OCI-LY1 (cell line): Measurements from ENCODE around the gene TMEM151B.

Source experiments
- H2AFZ ChIP-seq: fragments of 200-600 bp; sonication (generic), shearing (Covaris generic); 2 replicates; pipeline ENCODE4 v1.6.0; 2014; ENCODE audit warnings: antibody characterized with exemption, mild to moderate bottlenecking, low read length
- H3F3A ChIP-seq: fragments of 200-600 bp; sonication (generic), shearing (Covaris generic); 2 replicates; pipeline ENCODE4 v1.6.0; 2014; ENCODE audit warnings: mild to moderate bottlenecking, antibody characterized with exemption, low read length, moderate library complexity; ENCODE audit not compliant: insufficient read depth
- H3K27ac ChIP-seq: fragments of 200-600 bp; sonication (generic); 2 replicates; pipeline ENCODE4 v1.5.1; 2014; ENCODE audit warnings: low read length, mixed run types, mild to moderate bottlenecking, low read depth; ENCODE audit not compliant: poor library complexity, severe bottlenecking
- H3K27me3 ChIP-seq: fragments of 200-600 bp; sonication (generic); 2 replicates; pipeline ENCODE4 v1.6.0; 2014; ENCODE audit warnings: antibody characterized with exemption, mild to moderate bottlenecking, low read length, moderate library complexity; ENCODE audit not compliant: insufficient read depth
- H3K36me3 ChIP-seq: fragments of 200-600 bp; sonication (generic); 2 replicates; pipeline ENCODE4 v1.6.1; 2014; ENCODE audit warnings: mild to moderate bottlenecking, antibody characterized with exemption, low read length, moderate library complexity, mixed read lengths; ENCODE audit not compliant: insufficient read depth
- H3K4me1 ChIP-seq: fragments of 200-600 bp; sonication (generic); 2 replicates; pipeline ENCODE4 v1.5.1; 2014; ENCODE audit warnings: mild to moderate bottlenecking, low read length, moderate library complexity; ENCODE audit not compliant: insufficient read depth, severe bottlenecking
- H3K4me2 ChIP-seq: fragments of 200-600 bp; sonication (generic), shearing (Covaris generic); 2 replicates; pipeline ENCODE4 v1.6.1; 2014; ENCODE audit warnings: low read length
- H3K4me3 ChIP-seq: fragments of 200-600 bp; sonication (generic); 2 replicates; pipeline ENCODE4 v1.5.1; 2014; ENCODE audit warnings: low read length, low read depth, mild to moderate bottlenecking, mixed read lengths; ENCODE audit not compliant: poor library complexity, severe bottlenecking
- H3K79me2 ChIP-seq: fragments of 200-600 bp; shearing (Covaris generic); 2 replicates; pipeline ENCODE4 v1.6.1; 2016; ENCODE audit warnings: mixed run types, low read length, mixed read lengths; ENCODE audit not compliant: insufficient read depth
- H3K9ac ChIP-seq: fragments of 200-600 bp; sonication (generic), shearing (Covaris generic); 2 replicates; pipeline ENCODE4 v1.6.1; 2014; ENCODE audit warnings: mild to moderate bottlenecking, low read length, mixed read lengths
- H3K9me2 ChIP-seq: fragments of 200-600 bp; sonication (generic), shearing (Covaris generic); 2 replicates; pipeline ENCODE4 v1.6.1; 2014; ENCODE audit warnings: low read depth, mild to moderate bottlenecking, low read length, mixed read lengths
- H3K9me3 ChIP-seq: fragments of 200-600 bp; shearing (Covaris generic); 2 replicates; pipeline ENCODE4 v1.6.1; 2014; ENCODE audit warnings: low read length, mixed read lengths
- H4K20me1 ChIP-seq: fragments of 200-600 bp; sonication (generic), shearing (Covaris generic); 2 replicates; pipeline ENCODE4 v1.6.0; 2016; ENCODE audit warnings: mild to moderate bottlenecking, low read length; ENCODE audit not compliant: insufficient read depth
- CTCF ChIP-seq: fragments of 200-600 bp; sonication (generic), shearing (Covaris generic); IDR thresholded peaks from 2 replicates; pipeline ENCODE4 v1.5.1; 2017; ENCODE audit warnings: mild to moderate bottlenecking, antibody characterized with exemption, low read length, moderate library complexity, mixed read lengths
- EZH2 ChIP-seq: fragments of 200-600 bp; sonication (generic), shearing (Covaris generic); IDR thresholded peaks from 2 replicates; pipeline ENCODE4 v1.8.0; 2017; ENCODE audit warnings: borderline replicate concordance, mixed run types, mild to moderate bottlenecking, antibody characterized with exemption, low read length, moderate library complexity, mixed read lengths

Gene TMEM151B

GRCh38 chr6:44303842-44304241 is 33.6 kb downstream of the TMEM151B start:
- H3K36me3 ChIP-seq = peaks cover 73% of the 10 kb centered on the region
- H3K9ac ChIP-seq = no peak overlapping the region
- TF ChIP-seq EZH2 (no peak), CTCF (no peak)
- no peak overlapping the region for H3K4me3 ChIP-seq
- H3K79me2 ChIP-seq = no peaks in the 10 kb centered on the region
- H3K27me3 ChIP-seq = no peaks in the 10 kb centered on the region
- no peaks in the 10 kb centered on the region for H3K4me1 ChIP-seq
- H3K27ac ChIP-seq = no peak overlapping the region
- no peaks in the 10 kb centered on the region for H3F3A ChIP-seq
- no peaks in the 10 kb centered on the region for H4K20me1 ChIP-seq
- no peak overlapping the region for H3K4me2 ChIP-seq
- H3K9me2 ChIP-seq = no peaks in the 10 kb centered on the region
- no peaks in the 10 kb centered on the region for H3K9me3 ChIP-seq
- H2AFZ ChIP-seq = no peak overlapping the region

GRCh38 chr6:44304282-44305199 is 34.3 kb downstream of the TMEM151B start:
- Histone ChIP-seq H3K79me2 (no peaks in the 10 kb centered on the region), H3K4me1 (no peaks in the 10 kb centered on the region), H3K9me2 (no peaks in the 10 kb centered on the region), H3F3A (no peaks in the 10 kb centered on the region), H3K9me3 (no peaks in the 10 kb centered on the region), H4K20me1 (no peaks in the 10 kb centered on the region), H3K9ac (no peak overlapping the region), H3K27ac (no peak overlapping the region), H2AFZ (no peak overlapping the region), H3K36me3 (peaks cover 80% of the 10 kb centered on the region), H3K27me3 (no peaks in the 10 kb centered on the region), H3K4me3 (no peak overlapping the region), H3K4me2 (no peak overlapping the region)
- TF ChIP-seq CTCF (peak; percentile 76), EZH2 (no peak)

DNA sequence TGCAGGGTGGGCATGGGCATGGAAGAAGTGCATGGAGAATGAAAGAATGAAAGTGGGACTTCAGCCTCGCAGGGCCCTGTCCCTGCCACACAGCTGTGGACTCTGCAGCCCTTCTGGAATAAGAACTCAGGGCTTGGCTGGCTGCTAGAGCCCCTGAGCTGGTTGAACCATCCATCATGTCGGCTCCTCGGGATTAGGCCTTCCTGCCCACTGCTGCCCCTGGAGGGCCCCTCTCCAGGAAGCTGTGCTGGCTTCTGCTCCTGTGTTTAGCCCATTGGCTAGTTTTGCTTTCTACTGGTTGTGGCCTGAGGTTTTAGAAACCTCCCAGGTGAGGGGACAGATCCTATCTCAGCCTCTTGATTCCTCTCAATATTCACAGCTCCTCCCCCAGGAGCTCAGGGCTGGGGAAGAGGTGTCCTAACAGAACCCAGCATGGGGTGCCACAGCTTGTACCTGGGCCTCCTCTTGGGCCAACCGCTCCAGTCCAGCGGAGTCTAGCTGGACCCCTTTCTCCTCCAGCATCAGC is 35.0 kb downstream of the TMEM151B start:
- H2AFZ ChIP-seq = no peak overlapping the region
- H3K4me2 ChIP-seq = no peak overlapping the region
- H3K9me3 ChIP-seq = no peaks in the 10 kb centered on the region
- no peak overlapping the region for H3K27ac ChIP-seq
- H3F3A ChIP-seq = no peaks in the 10 kb centered on the region
- H3K4me1 ChIP-seq = no peaks in the 10 kb centered on the region
- no peak overlapping the region for H3K4me3 ChIP-seq
- H3K36me3 ChIP-seq = peaks cover 85% of the 10 kb centered on the region
- TF ChIP-seq EZH2 (no peak), CTCF (no peak)
- H3K27me3 ChIP-seq = no peaks in the 10 kb centered on the region
- no peaks in the 10 kb centered on the region for H4K20me1 ChIP-seq
- no peak overlapping the region for H3K9ac ChIP-seq
- H3K79me2 ChIP-seq = no peaks in the 10 kb centered on the region
- no peaks in the 10 kb centered on the region for H3K9me2 ChIP-seq
